GM18868 (cell line): Measurements from ENCODE around the gene ADCY4.

Source experiments
- ATAC-seq: cut with Tn5 transposase; IDR thresholded peaks from one replicate; pipeline ENCODE4 v1.9.1; 2021; ENCODE audit warnings: mild to moderate bottlenecking, moderate library complexity; ENCODE audit not compliant: unreplicated experiment

ADCY4 gene

DNA sequence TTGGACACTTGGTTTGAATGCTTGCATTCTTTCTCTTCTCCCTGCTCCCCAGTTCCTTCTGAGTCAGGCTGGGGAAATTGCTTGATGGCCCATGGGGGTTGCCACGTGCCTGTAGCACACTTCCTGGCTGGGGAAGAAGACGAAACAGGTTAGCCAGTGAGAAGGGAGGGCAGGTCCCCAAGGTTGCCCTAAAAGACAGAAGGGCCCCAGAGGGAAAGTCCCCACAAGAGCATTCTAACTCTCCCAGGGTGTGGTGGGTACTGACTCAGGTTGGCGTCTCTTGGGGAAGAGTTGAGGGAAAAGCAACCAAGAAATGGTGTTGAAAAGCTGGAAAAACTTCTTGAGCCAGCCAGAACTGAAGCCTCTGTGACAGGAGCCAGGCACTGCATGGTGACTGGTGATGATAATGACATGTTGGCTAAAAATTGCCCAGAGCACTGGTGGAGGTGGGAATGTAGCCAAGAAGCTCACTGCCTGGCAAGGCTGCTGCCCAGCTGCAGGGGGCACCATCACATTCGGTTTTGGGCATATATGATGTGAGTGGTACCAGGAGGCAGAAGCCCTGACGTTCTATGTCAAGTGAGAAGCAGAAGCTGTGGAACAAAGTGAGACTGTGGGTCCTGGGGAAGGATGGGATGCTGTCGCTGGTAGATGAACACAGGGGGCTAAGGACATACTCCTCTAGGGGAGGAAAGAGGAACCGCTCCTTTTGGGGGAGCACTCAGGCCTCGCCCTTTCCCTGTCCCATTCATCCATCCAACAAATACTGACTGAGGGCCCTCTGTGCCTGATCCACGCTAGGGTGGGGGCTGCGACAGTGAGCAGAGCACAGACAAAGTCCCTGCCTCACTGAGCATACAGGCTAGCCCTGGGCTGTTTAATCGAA is 55.3 kb downstream of the ADCY4 start:
- ATAC-seq: peak; percentile 75

GRCh38 chr14:24278424-24278823 is 56.4 kb downstream of the ADCY4 start:
- no peak for ATAC-seq

DNA sequence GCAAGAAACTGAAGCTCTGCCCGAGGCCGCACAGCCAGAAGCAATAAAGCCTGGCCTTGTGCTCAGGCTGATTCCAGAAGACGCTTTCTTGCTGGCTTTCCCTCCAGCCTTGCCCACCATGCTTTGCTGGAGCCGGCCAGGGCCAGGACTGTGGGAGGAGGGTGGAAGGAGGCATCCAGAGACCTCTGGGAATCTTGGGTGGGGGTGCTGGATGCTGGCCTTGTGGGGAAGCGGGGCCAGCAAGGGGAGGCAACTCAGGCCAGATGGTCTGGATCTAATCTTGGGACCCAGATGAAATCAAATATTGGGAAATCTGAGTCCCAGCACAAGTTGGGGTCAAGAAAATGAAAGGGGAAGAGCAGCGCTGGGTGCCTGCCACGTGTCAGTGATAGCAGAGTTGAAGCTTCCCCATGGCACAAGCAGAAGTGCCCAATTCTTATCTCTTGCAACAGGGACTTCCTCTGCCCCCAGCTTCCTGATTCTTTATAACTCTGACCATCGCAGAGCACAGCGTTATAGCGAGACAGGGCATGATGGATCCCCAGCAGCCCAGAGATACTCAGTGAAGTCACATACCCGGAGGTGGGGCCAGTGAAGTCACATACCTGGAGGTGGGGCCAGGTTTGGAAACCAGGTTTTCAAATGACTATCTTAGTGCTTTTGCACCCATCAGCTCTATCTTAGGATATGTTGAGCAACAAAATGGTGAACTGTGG is 57.1 kb downstream of the ADCY4 start:
- ATAC-seq: no peak

DNA sequence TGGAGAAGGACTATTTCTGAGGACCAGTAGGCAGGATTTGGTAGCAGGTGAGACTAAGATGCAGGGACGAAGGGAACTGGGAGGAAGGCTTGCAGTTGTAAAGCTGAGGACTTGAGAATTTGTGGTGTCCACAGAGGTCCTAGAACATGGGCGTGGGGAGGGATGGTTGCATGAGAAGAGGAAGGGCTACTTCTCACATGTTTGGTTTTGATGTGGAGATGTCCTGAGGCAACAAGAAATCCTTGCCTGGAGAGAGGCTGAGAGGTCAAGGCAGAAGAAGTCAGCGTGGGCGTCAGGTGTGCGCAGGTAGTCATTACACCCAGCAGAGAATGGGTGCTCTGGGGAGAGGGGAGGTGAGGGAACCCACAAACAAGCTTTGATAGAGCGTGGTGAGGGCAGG is 57.8 kb downstream of the ADCY4 start:
- no peak for ATAC-seq

GRCh38 chr14:24274101-24274543 is 60.7 kb downstream of the ADCY4 start:
- ATAC-seq: peak; percentile 49

DNA sequence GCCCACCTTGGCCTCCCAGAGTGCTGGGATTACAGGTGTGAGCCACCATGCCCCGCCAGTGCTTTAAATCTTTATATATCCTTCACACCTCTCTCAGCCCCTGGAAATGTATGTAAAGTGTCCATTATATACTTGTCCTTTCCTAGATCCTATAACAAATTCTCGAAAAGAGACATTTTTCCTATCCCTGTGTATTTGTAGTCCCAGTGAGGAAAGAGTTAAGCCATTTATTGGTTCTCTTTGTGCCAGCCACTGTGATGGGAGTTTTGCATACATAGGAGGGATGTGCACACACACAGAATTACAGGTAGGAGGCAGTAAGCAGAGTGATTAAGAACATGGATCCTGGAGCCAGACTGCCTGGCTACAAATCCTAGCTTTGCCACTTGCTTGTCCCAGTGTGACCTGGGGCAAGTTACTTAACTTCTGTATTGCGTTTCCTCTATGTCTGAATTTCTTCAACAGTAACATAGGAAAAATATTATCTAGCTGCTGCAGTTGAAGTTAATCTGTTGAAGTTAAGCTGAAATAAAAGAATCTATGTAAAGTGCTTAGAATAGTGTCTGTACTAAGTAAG is 61.4 kb downstream of the ADCY4 start:
- ATAC-seq: no peak

- no peak for ATAC-seq
Measured at GRCh38 chr14:24272467-24272866, 62.4 kb downstream of the ADCY4 start.

GRCh38 chr14:24271834-24272263 is 63.0 kb downstream of the ADCY4 start:
- no peak for ATAC-seq

- ATAC-seq: peak; percentile 84
Measured at GRCh38 chr14:24271134-24271833, 63.6 kb downstream of the ADCY4 start, which contains the start of gene RABGGTA. Gene RABGGTA (minus strand): TSS chr14:24271597. CDS start chr14:24271115, 482 bp downstream.

GRCh38 chr14:24270537-24271133 is 64.2 kb downstream of the ADCY4 start:
- no peak for ATAC-seq

- no peak for ATAC-seq
Measured at GRCh38 chr14:24269910-24270536, 64.8 kb downstream of the ADCY4 start.

GRCh38 chr14:24269368-24269767 is 65.5 kb downstream of the ADCY4 start:
- ATAC-seq: no peak
